ENCODE results near the gene CD34.
A peak's percentile ranks its signal among the peaks of the same experiment; 100 is the strongest.

The CD34 gene

GRCh38 chr1:207903053-207903452, 7.9 kb downstream of the CD34 start:
- H3K4me3 ChIP-seq (ENCODE audit: low read depth, low read length) = no peak overlapping the region
- no peak for DNase-seq (ENCODE audit: low read depth)

GRCh38 chr1:207902566-207902965, 8.4 kb downstream of the CD34 start:
- DNase-seq (ENCODE audit: low read depth) = no peak
- no peak overlapping the region for H3K4me3 ChIP-seq (ENCODE audit: low read depth, low read length)

GRCh38 chr1:207901041-207901653, 9.8 kb downstream of the CD34 start:
- no peak overlapping the region for H3K4me3 ChIP-seq (ENCODE audit: low read depth, low read length)
- DNase-seq (ENCODE audit: low read depth) = no peak

- no peak for DNase-seq (ENCODE audit: low read depth)
- no peak overlapping the region for H3K4me3 ChIP-seq (ENCODE audit: low read depth, low read length)
Observed at GRCh38 chr1:207898836-207899235, 12.1 kb downstream of the CD34 start.

GRCh38 chr1:207898260-207898659, 12.7 kb downstream of the CD34 start:
- no peak for DNase-seq (ENCODE audit: low read depth)
- no peak overlapping the region for H3K4me3 ChIP-seq (ENCODE audit: low read depth, low read length)

- DNase-seq (ENCODE audit: low read depth) = no peak
- H3K4me3 ChIP-seq (ENCODE audit: low read depth, low read length) = no peak overlapping the region
Observed at GRCh38 chr1:207897188-207897587, 13.7 kb downstream of the CD34 start.

- H3K4me3 ChIP-seq (ENCODE audit: low read depth, low read length) = no peak overlapping the region
- no peak for DNase-seq (ENCODE audit: low read depth)
Observed at GRCh38 chr1:207896547-207896946, 14.4 kb downstream of the CD34 start.

GRCh38 chr1:207894704-207895103, 16.2 kb downstream of the CD34 start:
- no peak for DNase-seq (ENCODE audit: low read depth)
- no peak overlapping the region for H3K4me3 ChIP-seq (ENCODE audit: low read depth, low read length)

GRCh38 chr1:207893737-207894582, 17.0 kb downstream of the CD34 start:
- DNase-seq (ENCODE audit: low read depth) = no peak
- H3K4me3 ChIP-seq (ENCODE audit: low read depth, low read length) = no peak overlapping the region

- no peak for DNase-seq (ENCODE audit: low read depth)
Observed at GRCh38 chr1:207892764-207893163, 18.2 kb downstream of the CD34 start.

GRCh38 chr1:207891148-207891547, 19.8 kb downstream of the CD34 start:
- DNase-seq (ENCODE audit: low read depth) = no peak
- H3K4me3 ChIP-seq (ENCODE audit: low read depth, low read length) = no peak overlapping the region

More at GRCh38 chr1:207892764-207893163, 18.2 kb downstream of the CD34 start:
- H3K4me3 ChIP-seq (ENCODE audit: low read depth, low read length) = no peak overlapping the region

GRCh38 chr1:207890136-207890738, 20.7 kb downstream of the CD34 start:
- no peak overlapping the region for H3K4me3 ChIP-seq (ENCODE audit: low read depth, low read length)
- DNase-seq (ENCODE audit: low read depth) = peak; percentile 63

GRCh38 chr1:207888652-207889051, 22.3 kb downstream of the CD34 start:
- no peak overlapping the region for H3K4me3 ChIP-seq (ENCODE audit: low read depth, low read length)
- no peak for DNase-seq (ENCODE audit: low read depth)

GRCh38 chr1:207887542-207888201, 23.3 kb downstream of the CD34 start:
- H3K4me3 ChIP-seq (ENCODE audit: low read depth, low read length) = no peak overlapping the region
- DNase-seq (ENCODE audit: low read depth) = no peak

- no peak for DNase-seq (ENCODE audit: low read depth)
Observed at GRCh38 chr1:207886227-207886626, 24.7 kb downstream of the CD34 start.

GRCh38 chr1:207885129-207886032, 25.5 kb downstream of the CD34 start:
- no peak overlapping the region for H3K4me3 ChIP-seq (ENCODE audit: low read depth, low read length)
- peak; percentile 39 for DNase-seq (ENCODE audit: low read depth)

More at GRCh38 chr1:207886227-207886626, 24.7 kb downstream of the CD34 start:
- no peak overlapping the region for H3K4me3 ChIP-seq (ENCODE audit: low read depth, low read length)

GRCh38 chr1:207884266-207885029, 26.5 kb downstream of the CD34 start:
- H3K4me3 ChIP-seq (ENCODE audit: low read depth, low read length) = no peak overlapping the region
- no peak for DNase-seq (ENCODE audit: low read depth)

- H3K4me3 ChIP-seq (ENCODE audit: low read depth, low read length) = no peak overlapping the region
- DNase-seq (ENCODE audit: low read depth) = no peak
Observed at GRCh38 chr1:207883660-207884250, 27.2 kb downstream of the CD34 start.

Data from skeletal muscle cell (primary cell).